GM19328 (cell line): Measurements from ENCODE around the gene TCP10L.
"Not testable (repeated sequence)": the region's sequence is repeated elsewhere in the genome, so short reads cannot be mapped to it uniquely, and the experiment has no call there.

ENCODE experiments used
- ATAC-seq: cut with Tn5 transposase; IDR thresholded peaks from one replicate; pipeline ENCODE4 v1.9.1; 2021; ENCODE audit warnings: mild to moderate bottlenecking, moderate library complexity; ENCODE audit not compliant: unreplicated experiment

TCP10L gene

GRCh38 chr21:32587120-32587519 is 1.8 kb upstream of the TCP10L start:
- ATAC-seq, result no peak

GRCh38 chr21:32585970-32586369 is 647 bp upstream of the TCP10L start:
- ATAC-seq, result no peak

- ATAC-seq, result no peak
Measured at GRCh38 chr21:32584472-32584871, 851 bp downstream of the TCP10L start.

GRCh38 chr21:32581732-32582131 is 3.6 kb downstream of the TCP10L start:
- no peak for ATAC-seq

- ATAC-seq, result no peak
Measured at GRCh38 chr21:32580949-32581348, 4.4 kb downstream of the TCP10L start.

- ATAC-seq, result no peak
Measured at GRCh38 chr21:32578107-32578691, 7.1 kb downstream of the TCP10L start.

- ATAC-seq, result no peak
Measured at GRCh38 chr21:32576011-32576410, 9.3 kb downstream of the TCP10L start.

- no peak for ATAC-seq
Measured at GRCh38 chr21:32574946-32575925, 10.1 kb downstream of the TCP10L start.

- ATAC-seq, result no peak
Measured at GRCh38 chr21:32572574-32573420, 12.5 kb downstream of the TCP10L start.

GRCh38 chr21:32570456-32570855 is 14.9 kb downstream of the TCP10L start:
- ATAC-seq, result no peak

GRCh38 chr21:32569261-32570230 is 15.8 kb downstream of the TCP10L start:
- peak; percentile 73 for ATAC-seq

GRCh38 chr21:32567626-32568025 is 17.7 kb downstream of the TCP10L start:
- ATAC-seq, result no peak

- no peak for ATAC-seq
Measured at GRCh38 chr21:32566741-32567389, 18.5 kb downstream of the TCP10L start.

GRCh38 chr21:32565856-32566465 is 19.4 kb downstream of the TCP10L start:
- no peak for ATAC-seq

GRCh38 chr21:32562915-32563314 is 22.4 kb downstream of the TCP10L start:
- ATAC-seq, result no peak

- no peak for ATAC-seq
Measured at GRCh38 chr21:32562426-32562825, 22.9 kb downstream of the TCP10L start.

- not testable (repeated sequence) for ATAC-seq
Measured at GRCh38 chr21:32561476-32561875, 23.8 kb downstream of the TCP10L start.

- no peak for ATAC-seq
Measured at GRCh38 chr21:32560896-32561295, 24.4 kb downstream of the TCP10L start.

GRCh38 chr21:32559006-32559610 is 26.2 kb downstream of the TCP10L start:
- no peak for ATAC-seq
